ENCODE data around the gene LZTS3. TPM values are rescaled to one million over a fixed set of nuclear protein-coding genes. Genes with fewer than 3 reads are reported as not detected.
A peak's percentile ranks its signal among the peaks of the same experiment; 100 is the strongest.

LZTS3 gene
- polyA plus RNA-seq, 1 of the 3 experiments (the other 2 are of a cell fraction) = 11.9 TPM

DNA sequence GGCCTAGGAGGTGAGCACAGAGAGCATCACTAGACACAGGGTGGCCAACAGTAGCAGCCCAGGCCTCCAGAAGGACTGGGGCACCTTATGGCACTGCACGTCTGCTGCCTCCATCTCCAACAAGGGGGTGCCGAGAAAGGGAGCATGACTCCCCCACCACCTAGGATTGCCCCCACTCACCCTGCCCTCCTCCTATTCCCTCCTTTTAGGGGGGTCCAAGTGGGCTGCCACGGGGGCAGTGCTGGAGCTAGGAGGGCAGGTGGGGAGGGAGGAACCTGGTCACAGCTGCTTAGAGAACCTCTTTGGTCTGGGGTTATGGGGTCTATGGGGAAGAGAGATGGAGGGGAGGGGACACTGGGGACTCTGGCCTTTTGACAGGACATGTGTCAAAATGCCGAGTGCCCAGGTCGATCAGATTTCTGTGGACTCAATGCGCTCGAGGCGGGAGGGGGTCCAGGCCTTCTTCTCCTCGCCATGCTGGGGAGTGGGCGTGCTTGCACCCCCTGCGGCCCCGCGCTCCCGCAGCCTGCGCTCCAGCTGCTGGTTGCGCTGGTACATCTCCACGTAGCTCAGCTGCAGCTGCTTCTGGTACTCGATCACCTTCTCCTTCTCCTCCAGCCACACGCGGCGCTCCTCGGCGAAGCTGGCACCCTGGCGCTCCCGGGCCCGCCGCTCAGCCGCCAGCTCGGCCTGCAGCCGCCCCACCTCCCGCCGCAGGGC, 9.1 kb downstream of the LZTS3 start:
- Histone ChIP-seq H3K27me3 (ENCODE audit: insufficient read depth) (no peaks in the 10 kb centered on the region), H3K4me1 (ENCODE audit: control insufficient read depth in 1 of 2, insufficient read depth in 2 of 2, low read depth in 1 of 2, low read length in 1 of 2) (peaks cover 0 to 5% of the 10 kb centered on the region in 2 experiments; a peak in 1 of 4 replicates), H3K36me3 (replicated peaks in 1 of 2; ENCODE audit: control insufficient read depth in 1 of 2, insufficient read depth in 2 of 2, low read length in 1 of 2) (no peaks in the 10 kb centered on the region), H3K9me2 (no peaks in the 10 kb centered on the region), H4K20me1 (ENCODE audit: insufficient read depth) (peaks cover 4% of the 10 kb centered on the region), H3K4me3 (ENCODE audit: low read depth in 2 of 2, low read length in 1 of 2) (no peak overlapping the region), H3K9ac (no peak overlapping the region), H3K9me3 (no peaks in the 10 kb centered on the region), H3K4me2 (no peak overlapping the region), H3K79me2 (ENCODE audit: insufficient read depth) (peaks cover 9% of the 10 kb centered on the region), H3K27ac (ENCODE audit: low read depth in 2 of 2, low read length in 1 of 2) (no peak overlapping the region; a peak in 1 of 4 replicates), H2AFZ (ENCODE audit: low read depth) (no peak overlapping the region), H3F3A (replicated peaks; ENCODE audit: insufficient read depth) (peaks cover 11% of the 10 kb centered on the region)
- 92% methylated on average over 25 of the region's 32 CpGs for WGBS (ENCODE audit: low lambda C conversion rate)
- ChIA-PET POLR2A (no interaction called here), CTCF (interaction anchor here (1.5 kb wide), 1 partner anchor 111 kb away, joined by 6 read pairs; no protein-coding TSS in a partner anchor)
- no peak for DNase-seq
- TF ChIP-seq SMC3 (IDR thresholded peaks at IDR 0.05; ENCODE audit: low read depth, low read length) = no peak
- TF ChIP-seq NRF1 (IDR thresholded peaks at IDR 0.05; ENCODE audit: low read depth, low read length) = no peak
- TF ChIP-seq, protein P1, sequence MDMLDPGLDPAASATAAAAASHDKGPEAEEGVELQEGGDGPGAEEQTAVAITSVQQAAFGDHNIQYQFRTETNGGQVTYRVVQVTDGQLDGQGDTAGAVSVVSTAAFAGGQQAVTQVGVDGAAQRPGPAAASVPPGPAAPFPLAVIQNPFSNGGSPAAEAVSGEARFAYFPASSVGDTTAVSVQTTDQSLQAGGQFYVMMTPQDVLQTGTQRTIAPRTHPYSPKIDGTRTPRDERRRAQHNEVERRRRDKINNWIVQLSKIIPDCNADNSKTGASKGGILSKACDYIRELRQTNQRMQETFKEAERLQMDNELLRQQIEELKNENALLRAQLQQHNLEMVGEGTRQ (IDR thresholded peaks at IDR 0.05; ENCODE audit: borderline replicate concordance, low read depth, low read length) = no peak
- TF ChIP-seq, protein P2, sequence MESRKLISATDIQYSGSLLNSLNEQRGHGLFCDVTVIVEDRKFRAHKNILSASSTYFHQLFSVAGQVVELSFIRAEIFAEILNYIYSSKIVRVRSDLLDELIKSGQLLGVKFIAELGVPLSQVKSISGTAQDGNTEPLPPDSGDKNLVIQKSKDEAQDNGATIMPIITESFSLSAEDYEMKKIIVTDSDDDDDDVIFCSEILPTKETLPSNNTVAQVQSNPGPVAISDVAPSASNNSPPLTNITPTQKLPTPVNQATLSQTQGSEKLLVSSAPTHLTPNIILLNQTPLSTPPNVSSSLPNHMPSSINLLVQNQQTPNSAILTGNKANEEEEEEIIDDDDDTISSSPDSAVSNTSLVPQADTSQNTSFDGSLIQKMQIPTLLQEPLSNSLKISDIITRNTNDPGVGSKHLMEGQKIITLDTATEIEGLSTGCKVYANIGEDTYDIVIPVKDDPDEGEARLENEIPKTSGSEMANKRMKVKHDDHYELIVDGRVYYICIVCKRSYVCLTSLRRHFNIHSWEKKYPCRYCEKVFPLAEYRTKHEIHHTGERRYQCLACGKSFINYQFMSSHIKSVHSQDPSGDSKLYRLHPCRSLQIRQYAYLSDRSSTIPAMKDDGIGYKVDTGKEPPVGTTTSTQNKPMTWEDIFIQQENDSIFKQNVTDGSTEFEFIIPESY (IDR thresholded peaks at IDR 0.05; ENCODE audit: borderline replicate concordance, low read depth) = no peak
- no peak for TF ChIP-seq RXRA (IDR thresholded peaks at IDR 0.05; ENCODE audit: borderline replicate concordance, low read depth)
- TF ChIP-seq MXI1 (IDR thresholded peaks at IDR 0.05; ENCODE audit: low read depth, low read length) = no peak
- no peak for TF ChIP-seq SIN3A (IDR thresholded peaks at IDR 0.05; ENCODE audit: borderline replicate concordance, low read depth, low read length)
- TF ChIP-seq ELF1 (IDR thresholded peaks at IDR 0.05) = no peak
- TF ChIP-seq NFIC (IDR thresholded peaks at IDR 0.05; ENCODE audit: borderline replicate concordance) = no peak

DNA sequence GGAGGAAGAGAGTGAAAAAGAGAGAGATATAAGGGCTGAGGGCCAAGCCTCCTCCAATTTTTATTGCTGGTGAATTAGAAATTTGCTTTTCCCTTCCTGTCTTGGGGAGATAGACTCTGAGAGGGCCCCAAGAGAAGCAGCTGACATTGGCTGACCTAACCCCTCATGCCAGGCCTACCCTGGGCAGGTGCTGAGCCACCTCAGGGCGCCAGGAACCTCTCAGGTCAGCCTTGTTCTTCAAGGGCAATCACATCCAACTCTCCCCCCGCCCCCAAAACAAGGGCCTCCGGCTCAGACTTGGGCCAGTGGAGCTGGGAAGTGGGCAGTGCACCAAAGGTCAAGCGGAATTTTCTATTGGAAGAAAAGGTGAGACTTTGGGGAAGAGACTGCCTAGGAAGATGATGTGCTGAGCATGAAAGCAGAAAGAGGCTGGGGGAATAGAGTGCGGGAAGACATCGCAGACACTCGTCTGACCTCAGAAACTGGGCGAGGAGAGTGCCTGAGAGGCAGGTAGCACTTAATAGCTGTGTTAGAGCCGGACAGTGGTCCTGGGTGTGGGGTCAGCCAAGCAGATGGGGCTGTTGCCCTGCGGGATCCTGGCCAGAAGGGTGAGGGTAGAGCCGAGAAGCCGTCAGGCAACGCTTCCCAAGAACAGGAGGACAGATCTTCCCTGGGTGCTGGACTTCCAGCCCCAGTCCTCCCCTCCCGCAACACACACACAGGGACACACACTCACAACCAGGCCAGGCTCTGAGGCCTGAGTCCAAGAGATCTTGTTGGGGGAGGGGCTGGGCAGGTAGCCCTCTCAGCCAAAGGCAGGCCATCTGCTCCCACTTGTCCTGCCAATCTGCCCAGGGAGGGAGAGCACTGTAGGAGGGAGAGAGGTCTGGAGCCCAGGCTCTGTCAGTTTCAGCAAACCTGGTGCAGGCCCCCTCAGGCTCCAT, 10.0 kb downstream of the LZTS3 start:
- no peaks in the 10 kb centered on the region for H3K27me3 ChIP-seq (ENCODE audit: insufficient read depth)
- ChIA-PET CTCF (interaction anchor here (0.9 to 1.2 kb wide), 2 partner anchors 9 to 153 kb away, joined by 3 read pairs; no protein-coding TSS in a partner anchor), POLR2A (no interaction called here)
- peak; percentile 20 for DNase-seq
- WGBS (ENCODE audit: low lambda C conversion rate) = 89% methylated on average over 10 of the region's 14 CpGs
- H3K4me3 ChIP-seq (ENCODE audit: low read depth in 2 of 2, low read length in 1 of 2) = no peak overlapping the region
- peaks cover 0 to 10% of the 10 kb centered on the region in 2 experiments; a peak in 1 of 4 replicates for H3K4me1 ChIP-seq (ENCODE audit: control insufficient read depth in 1 of 2, insufficient read depth in 2 of 2, low read depth in 1 of 2, low read length in 1 of 2)
- peaks cover 11% of the 10 kb centered on the region for H3F3A ChIP-seq (replicated peaks; ENCODE audit: insufficient read depth)
- H4K20me1 ChIP-seq (ENCODE audit: insufficient read depth) = peaks cover 12% of the 10 kb centered on the region
- TF ChIP-seq FOXJ3 (CRISPR knock-in tag; IDR thresholded peaks at IDR 0.05) (no peak), TEAD4 (IDR thresholded peaks at IDR 0.05; ENCODE audit: borderline replicate concordance, insufficient read depth) (no peak), MXI1 (IDR thresholded peaks at IDR 0.05; ENCODE audit: low read depth, low read length) (no peak), EP300 (IDR thresholded peaks at IDR 0.05; ENCODE audit: borderline replicate concordance in 1 of 2, low read depth in 1 of 2, low read length in 1 of 2) (no peak), POLR2AphosphoS5 (IDR thresholded peaks at IDR 0.05; ENCODE audit: low read depth, low read length) (no peak), SIN3A (IDR thresholded peaks at IDR 0.05; ENCODE audit: borderline replicate concordance, low read depth, low read length) (no peak)
- TF ChIP-seq, protein P1 (IDR thresholded peaks at IDR 0.05; ENCODE audit: borderline replicate concordance, low read depth, low read length) = no peak
- no peak overlapping the region for H3K9ac ChIP-seq
- H3K9me3 ChIP-seq = no peaks in the 10 kb centered on the region
- H3K27ac ChIP-seq (ENCODE audit: low read depth in 2 of 2, low read length in 1 of 2) = no peak overlapping the region; a peak in 1 of 4 replicates
- H3K4me2 ChIP-seq = no peak overlapping the region
- H3K36me3 ChIP-seq (replicated peaks in 1 of 2; ENCODE audit: control insufficient read depth in 1 of 2, insufficient read depth in 2 of 2, low read length in 1 of 2) = no peaks in the 10 kb centered on the region
- H3K79me2 ChIP-seq (ENCODE audit: insufficient read depth) = peaks cover 18% of the 10 kb centered on the region
- H3K9me2 ChIP-seq = no peaks in the 10 kb centered on the region
- no peak overlapping the region for H2AFZ ChIP-seq (ENCODE audit: low read depth)

All from SK-N-SH (cell line).